Fibroblast of peridontal ligament (primary cell): Measurements from ENCODE around the gene NAPB.

ENCODE experiments used
- DNase-seq: peaks from one replicate; pipeline ENCODE4 v3.0.0-alpha.2; 2010; ENCODE audit errors: extremely low read depth

NAPB gene

GRCh38 chr20:23344336-23344735 is 77.0 kb downstream of the NAPB start:
- DNase-seq: no peak

- no peak for DNase-seq
Measured at GRCh38 chr20:23343590-23343989, 77.7 kb downstream of the NAPB start.

- no peak for DNase-seq
Measured at GRCh38 chr20:23341073-23341472, 80.2 kb downstream of the NAPB start.

- peak; percentile 81 for DNase-seq
Measured at GRCh38 chr20:23340524-23340923, 80.8 kb downstream of the NAPB start.

GRCh38 chr20:23339986-23340385 is 81.3 kb downstream of the NAPB start:
- no peak for DNase-seq

GRCh38 chr20:23337312-23337711 is 84.0 kb downstream of the NAPB start:
- DNase-seq: no peak

GRCh38 chr20:23336476-23336875 is 84.8 kb downstream of the NAPB start:
- no peak for DNase-seq

GRCh38 chr20:23335521-23335920 is 85.8 kb downstream of the NAPB start:
- no peak for DNase-seq

- no peak for DNase-seq
Measured at GRCh38 chr20:23334111-23334510, 87.2 kb downstream of the NAPB start.

- DNase-seq: no peak
Measured at GRCh38 chr20:23332467-23332866, 88.8 kb downstream of the NAPB start.

GRCh38 chr20:23331450-23332350 is 89.6 kb downstream of the NAPB start:
- DNase-seq: peak; percentile 12

GRCh38 chr20:23327617-23328333 is 93.5 kb downstream of the NAPB start:
- no peak for DNase-seq

- no peak for DNase-seq
Measured at GRCh38 chr20:23326774-23327173, 94.5 kb downstream of the NAPB start.

- no peak for DNase-seq
Measured at GRCh38 chr20:23325107-23325506, 96.2 kb downstream of the NAPB start.
